ENCODE data around the gene PXMP4. TPM values are rescaled to one million over a fixed set of nuclear protein-coding genes. Genes with fewer than 3 reads are reported as not detected.

The PXMP4 gene
- total RNA-seq, 1 donor = 7.6 TPM

DNA sequence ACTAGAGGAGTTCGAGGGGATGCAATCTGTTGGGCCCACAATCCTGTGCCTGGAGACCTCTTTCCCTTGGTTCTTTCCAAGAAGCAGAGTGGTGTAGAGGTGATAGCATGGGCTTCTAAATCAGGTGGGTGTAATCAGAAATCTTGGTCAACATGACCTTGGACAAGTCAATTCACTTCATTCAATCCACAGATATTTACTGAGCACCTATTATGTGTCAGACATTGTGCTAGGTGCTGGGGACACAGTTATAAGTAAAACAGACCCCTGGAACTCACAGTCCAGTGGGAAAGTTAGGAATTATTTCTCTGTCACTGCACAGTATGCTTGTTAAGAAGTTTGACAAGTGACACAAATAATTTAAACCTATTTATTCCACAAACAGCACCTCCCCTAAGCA is 30.6 kb downstream of the PXMP4 start:
- H3K4me3 ChIP-seq (ENCODE audit: low read depth, low read length) = no peak overlapping the region
- TF ChIP-seq, protein P1, sequence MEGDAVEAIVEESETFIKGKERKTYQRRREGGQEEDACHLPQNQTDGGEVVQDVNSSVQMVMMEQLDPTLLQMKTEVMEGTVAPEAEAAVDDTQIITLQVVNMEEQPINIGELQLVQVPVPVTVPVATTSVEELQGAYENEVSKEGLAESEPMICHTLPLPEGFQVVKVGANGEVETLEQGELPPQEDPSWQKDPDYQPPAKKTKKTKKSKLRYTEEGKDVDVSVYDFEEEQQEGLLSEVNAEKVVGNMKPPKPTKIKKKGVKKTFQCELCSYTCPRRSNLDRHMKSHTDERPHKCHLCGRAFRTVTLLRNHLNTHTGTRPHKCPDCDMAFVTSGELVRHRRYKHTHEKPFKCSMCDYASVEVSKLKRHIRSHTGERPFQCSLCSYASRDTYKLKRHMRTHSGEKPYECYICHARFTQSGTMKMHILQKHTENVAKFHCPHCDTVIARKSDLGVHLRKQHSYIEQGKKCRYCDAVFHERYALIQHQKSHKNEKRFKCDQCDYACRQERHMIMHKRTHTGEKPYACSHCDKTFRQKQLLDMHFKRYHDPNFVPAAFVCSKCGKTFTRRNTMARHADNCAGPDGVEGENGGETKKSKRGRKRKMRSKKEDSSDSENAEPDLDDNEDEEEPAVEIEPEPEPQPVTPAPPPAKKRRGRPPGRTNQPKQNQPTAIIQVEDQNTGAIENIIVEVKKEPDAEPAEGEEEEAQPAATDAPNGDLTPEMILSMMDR (IDR thresholded peaks at IDR 0.05; ENCODE audit: insufficient read depth, low read length) = no peak
- no peak for DNase-seq (ENCODE audit: low read depth)

DNA sequence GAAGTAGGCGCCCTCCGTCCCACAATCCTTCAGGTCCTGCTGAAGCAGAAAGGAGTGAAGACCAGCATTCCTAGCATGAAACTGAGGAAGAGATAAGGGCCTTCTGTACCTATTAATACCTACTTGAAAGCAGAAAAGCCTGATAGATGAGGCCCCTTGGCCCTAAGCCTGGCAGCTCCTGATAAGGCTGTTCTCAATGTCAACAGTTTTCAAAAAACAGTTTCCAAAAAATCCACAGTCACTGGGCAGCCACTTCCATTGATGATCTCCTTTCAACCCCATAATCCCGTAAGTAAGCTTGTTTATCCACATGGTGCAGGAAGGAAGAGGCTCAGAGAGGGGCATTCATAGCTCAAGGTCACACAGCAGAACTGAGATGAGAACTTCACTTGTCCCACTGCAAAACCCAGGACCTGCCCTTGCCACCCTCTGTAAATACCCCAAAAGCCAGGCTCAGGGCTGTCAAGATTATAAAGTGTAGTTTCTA is 31.1 kb downstream of the PXMP4 start:
- TF ChIP-seq, protein P1 (IDR thresholded peaks at IDR 0.05; ENCODE audit: insufficient read depth, low read length) = no peak
- H3K4me3 ChIP-seq (ENCODE audit: low read depth, low read length) = no peak overlapping the region
- no peak for DNase-seq (ENCODE audit: low read depth)

DNA sequence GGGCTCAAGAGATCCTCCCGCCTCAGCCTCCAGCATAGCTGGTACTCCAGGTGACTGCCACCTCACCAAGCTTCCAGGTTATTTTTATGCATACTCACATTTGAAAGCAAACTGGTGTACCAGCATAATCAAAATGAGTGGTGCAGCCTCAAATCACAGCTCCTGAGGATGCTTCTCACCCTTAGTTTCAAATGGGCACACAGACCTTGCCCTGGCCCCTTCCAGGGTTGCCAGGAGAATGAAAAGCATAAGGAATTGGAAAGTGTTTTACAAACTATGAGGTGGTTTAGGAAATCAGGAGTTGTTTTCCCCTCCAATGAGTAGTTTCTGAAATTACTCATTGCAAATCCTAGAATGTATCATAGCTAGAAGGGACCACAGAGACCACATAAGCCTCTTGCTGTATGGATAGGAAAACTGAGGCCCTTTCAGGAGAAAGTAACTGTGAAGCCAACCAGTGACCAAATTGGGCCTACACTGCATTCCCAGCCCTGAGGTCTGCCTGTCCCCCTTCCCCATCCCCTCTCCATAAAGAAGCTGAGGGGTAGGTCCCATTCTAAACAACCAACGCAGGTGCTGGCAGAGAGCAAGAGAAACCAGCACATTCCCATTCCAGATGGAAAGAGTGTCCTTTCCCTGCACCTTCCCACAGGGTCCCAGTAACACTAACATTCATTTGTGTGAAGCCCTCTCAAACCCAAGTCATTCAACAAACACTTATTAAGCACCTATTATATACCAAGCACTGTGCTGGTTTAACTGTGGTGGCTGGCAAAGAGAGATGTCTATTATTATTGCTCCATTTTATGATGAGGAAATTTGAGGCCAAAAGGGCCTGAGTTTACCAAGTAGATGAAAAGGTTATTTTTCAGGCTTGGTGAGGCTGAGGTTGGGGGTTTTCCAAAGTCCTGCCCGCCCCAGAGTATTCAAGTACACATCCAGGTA is 31.8 kb downstream of the PXMP4 start:
- TF ChIP-seq, protein P1 (IDR thresholded peaks at IDR 0.05; ENCODE audit: insufficient read depth, low read length) = no peak
- H3K4me3 ChIP-seq (ENCODE audit: low read depth, low read length) = no peak overlapping the region
- DNase-seq (ENCODE audit: low read depth) = no peak

GRCh38 chr20:33687370-33687915 is 32.7 kb downstream of the PXMP4 start:
- peak; percentile 61 for DNase-seq (ENCODE audit: low read depth)
- H3K4me3 ChIP-seq (ENCODE audit: low read depth, low read length) = no peak overlapping the region
- TF ChIP-seq, protein P1 (IDR thresholded peaks at IDR 0.05; ENCODE audit: insufficient read depth, low read length) = no peak

- DNase-seq (ENCODE audit: low read depth) = no peak
- H3K4me3 ChIP-seq (ENCODE audit: low read depth, low read length) = no peak overlapping the region
- TF ChIP-seq, protein P1 (IDR thresholded peaks at IDR 0.05; ENCODE audit: insufficient read depth, low read length) = no peak
Measured at GRCh38 chr20:33686984-33687366, 33.1 kb downstream of the PXMP4 start.

GRCh38 chr20:33686100-33686983 is 33.8 kb downstream of the PXMP4 start, which contains the start of gene E2F1:
Gene E2F1, minus strand, starts transcription at chr20:33686385. Its CDS starts 121 bp downstream, at chr20:33686264.
- TF ChIP-seq, protein P1 (IDR thresholded peaks at IDR 0.05; ENCODE audit: insufficient read depth, low read length) = peak; percentile 39
- DNase-seq (ENCODE audit: low read depth) = peak; percentile 75
- peak within 1 kb of the TSS; percentile 59 for H3K4me3 ChIP-seq (ENCODE audit: low read depth, low read length)
